OCI-LY7 (cell line): ENCODE measurements around the gene FAM184B. TPM values are rescaled to one million over a fixed set of nuclear protein-coding genes. Genes with fewer than 3 reads are reported as not detected.

Experiments
- BruUV-seq: library from RNA; stranded (reverse); fragments of 400-500 nt; replicated peaks from 2 replicates; lab custom pipeline; 2021; lab: Mats Ljungman, UMichigan
- CTCF ChIA-PET: fragments of 300-600 bp; sonication (Branson Sonifier 250); formaldehyde crosslinking; loops from one replicate; lab custom pipeline; 2022; ENCODE audit warnings: antibody characterized with exemption; ENCODE audit not compliant: unreplicated experiment; lab: Charles Lee
- POLR2A ChIA-PET: fragments of 300-600 bp; sonication (Branson Sonifier 250); formaldehyde crosslinking; loops from one replicate; lab custom pipeline; 2022; ENCODE audit warnings: antibody characterized with exemption; lab: Charles Lee
- DNase-seq: peaks from one replicate; pipeline ENCODE4 v3.0.0-alpha.2; 2015; ENCODE audit warnings: low spot score
- H2AFZ ChIP-seq: fragments of 200-600 bp; sonication (generic), shearing (Covaris generic); 2 replicates; pipeline ENCODE4 v1.6.1; 2014; ENCODE audit warnings: mild to moderate bottlenecking, antibody characterized with exemption, low read length, moderate library complexity
- H3K27ac ChIP-seq: fragments of 200-600 bp; sonication (generic); 2 replicates; pipeline ENCODE4 v1.5.1; 2014; ENCODE audit warnings: mixed run types, low read depth, mild to moderate bottlenecking, moderate library complexity, low read length, inconsistent platforms; ENCODE audit not compliant: poor library complexity, severe bottlenecking
- H3K36me3 ChIP-seq: fragments of 200-600 bp; sonication (generic); 2 replicates; pipeline ENCODE4 v1.6.1; 2014; ENCODE audit warnings: mild to moderate bottlenecking, antibody characterized with exemption, low read length, moderate library complexity, mixed read lengths; ENCODE audit not compliant: insufficient read depth
- H3K4me1 ChIP-seq: fragments of 200-600 bp; sonication (generic); 2 replicates; pipeline ENCODE4 v1.5.1; 2014; ENCODE audit warnings: mild to moderate bottlenecking, low read length; ENCODE audit not compliant: insufficient read depth, poor library complexity, severe bottlenecking
- H3K4me2 ChIP-seq: fragments of 200-600 bp; sonication (generic); 2 replicates; pipeline ENCODE4 v1.6.1; 2014; ENCODE audit warnings: mild to moderate bottlenecking, low read length
- H3K4me3 ChIP-seq: fragments of 200-600 bp; sonication (generic); 2 replicates; pipeline ENCODE4 v1.5.1; 2014; ENCODE audit warnings: mild to moderate bottlenecking, low read depth, low read length; ENCODE audit not compliant: poor library complexity, severe bottlenecking
- H3K79me2 ChIP-seq: fragments of 200-600 bp; sonication (generic); 2 replicates; pipeline ENCODE4 v1.6.1; 2016; ENCODE audit warnings: low read depth, mild to moderate bottlenecking, low read length, moderate library complexity, mixed read lengths; ENCODE audit not compliant: insufficient read depth
- H3K9me2 ChIP-seq: fragments of 200-600 bp; sonication (generic); 2 replicates; pipeline ENCODE4 v1.6.1; 2016; ENCODE audit warnings: mild to moderate bottlenecking, low read length, mixed read lengths; ENCODE audit not compliant: insufficient read depth
- H3K9me3 ChIP-seq: fragments of 200-600 bp; sonication (generic); 2 replicates; pipeline ENCODE4 v1.6.1; 2014; ENCODE audit warnings: mild to moderate bottlenecking, mixed run types, low read length, mixed read lengths
- H4K20me1 ChIP-seq: fragments of 200-600 bp; sonication (generic); 2 replicates; pipeline ENCODE4 v1.6.1; 2014; ENCODE audit warnings: mild to moderate bottlenecking, antibody characterized with exemption, low read length, moderate library complexity, mixed read lengths; ENCODE audit not compliant: insufficient read depth
- EZH2phosphoT487 ChIP-seq: fragments of 200-600 bp; sonication (generic); IDR thresholded peaks from 2 replicates; pipeline ENCODE4 v1.6.1; 2018; ENCODE audit warnings: low read depth, borderline replicate concordance, mild to moderate bottlenecking, mixed run types, antibody characterized with exemption, low read length, moderate library complexity, mixed read lengths
- intact Hi-C: fragments of 100-400 bp; cut with micrococcal nuclease; formaldehyde crosslinking; loops from one replicate; pipeline ENCODE4 v1.10.0; 2022; ENCODE audit not compliant: unreplicated experiment
- total RNA-seq, 2 experiments: library from RNA; depleted of rRNA in 1 of 2; stranded (reverse); fragments of >200 nt in 1 of 2; shearing (Covaris generic) in 1 of 2; gene quantifications; 2 replicates each; pipeline ENCODE4 v1.2.3, GENCODE V29; 2014 to 2022
- TF ChIP-seq, protein P1 (sequence below): fragments of 200-600 bp; sonication (generic); conservative IDR thresholded peaks from 2 replicates; pipeline ENCODE4 v1.5.1; 2014; ENCODE audit warnings: mild to moderate bottlenecking, antibody characterized with exemption, low read length, moderate library complexity, mixed read lengths

FAM184B gene
- total RNA-seq, 2 experiments from 2014 or later: not detected

DNA sequence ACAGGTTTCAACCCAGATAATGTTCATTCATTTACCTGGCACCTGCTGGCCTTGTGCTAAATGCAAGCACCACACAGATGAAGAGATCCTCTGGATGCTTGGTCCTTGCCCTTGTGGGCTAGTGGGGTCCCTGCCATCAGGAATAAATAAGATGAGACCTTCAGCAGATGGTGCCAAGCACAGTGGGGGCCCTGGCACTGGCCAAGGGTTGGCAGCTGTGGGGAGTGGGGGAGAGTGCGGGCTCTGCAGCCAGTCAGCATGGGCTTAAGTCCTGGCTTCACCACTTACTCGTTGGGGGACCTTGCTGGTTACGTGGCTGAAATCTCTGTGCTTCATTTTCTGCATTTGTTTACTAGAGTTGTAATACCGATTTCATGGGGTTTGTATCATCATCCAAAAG lies 197.5 kb downstream of the FAM184B start:
- peaks cover 19% of the 10 kb centered on the region for H3K4me1 ChIP-seq
- H3K36me3 ChIP-seq: peaks cover 97% of the 10 kb centered on the region
- ChIA-PET CTCF (no interaction called here), POLR2A (interaction anchor here (1.1 to 2.2 kb wide), 3 partner anchors 10 to 31 kb away, joined by 4 to 16 read pairs (median 6); partner anchors contain the start of gene MED28)
- no TSS peak for BruUV-seq
- H3K27ac ChIP-seq: no peak overlapping the region
- no peak overlapping the region for H3K4me3 ChIP-seq
- H2AFZ ChIP-seq: no peak overlapping the region
- no peak for DNase-seq
- no peak for TF ChIP-seq EZH2phosphoT487
- TF ChIP-seq, protein P1, sequence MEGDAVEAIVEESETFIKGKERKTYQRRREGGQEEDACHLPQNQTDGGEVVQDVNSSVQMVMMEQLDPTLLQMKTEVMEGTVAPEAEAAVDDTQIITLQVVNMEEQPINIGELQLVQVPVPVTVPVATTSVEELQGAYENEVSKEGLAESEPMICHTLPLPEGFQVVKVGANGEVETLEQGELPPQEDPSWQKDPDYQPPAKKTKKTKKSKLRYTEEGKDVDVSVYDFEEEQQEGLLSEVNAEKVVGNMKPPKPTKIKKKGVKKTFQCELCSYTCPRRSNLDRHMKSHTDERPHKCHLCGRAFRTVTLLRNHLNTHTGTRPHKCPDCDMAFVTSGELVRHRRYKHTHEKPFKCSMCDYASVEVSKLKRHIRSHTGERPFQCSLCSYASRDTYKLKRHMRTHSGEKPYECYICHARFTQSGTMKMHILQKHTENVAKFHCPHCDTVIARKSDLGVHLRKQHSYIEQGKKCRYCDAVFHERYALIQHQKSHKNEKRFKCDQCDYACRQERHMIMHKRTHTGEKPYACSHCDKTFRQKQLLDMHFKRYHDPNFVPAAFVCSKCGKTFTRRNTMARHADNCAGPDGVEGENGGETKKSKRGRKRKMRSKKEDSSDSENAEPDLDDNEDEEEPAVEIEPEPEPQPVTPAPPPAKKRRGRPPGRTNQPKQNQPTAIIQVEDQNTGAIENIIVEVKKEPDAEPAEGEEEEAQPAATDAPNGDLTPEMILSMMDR: no peak
- H3K9me3 ChIP-seq: no peaks in the 10 kb centered on the region
- intact Hi-C loops: no loop called here
- H4K20me1 ChIP-seq: peaks cover 4% of the 10 kb centered on the region; the same call in 1 of the 2 replicates
- H3K4me2 ChIP-seq: no peak overlapping the region
- H3K9me2 ChIP-seq: no peaks in the 10 kb centered on the region
- peaks cover 24% of the 10 kb centered on the region for H3K79me2 ChIP-seq

DNA sequence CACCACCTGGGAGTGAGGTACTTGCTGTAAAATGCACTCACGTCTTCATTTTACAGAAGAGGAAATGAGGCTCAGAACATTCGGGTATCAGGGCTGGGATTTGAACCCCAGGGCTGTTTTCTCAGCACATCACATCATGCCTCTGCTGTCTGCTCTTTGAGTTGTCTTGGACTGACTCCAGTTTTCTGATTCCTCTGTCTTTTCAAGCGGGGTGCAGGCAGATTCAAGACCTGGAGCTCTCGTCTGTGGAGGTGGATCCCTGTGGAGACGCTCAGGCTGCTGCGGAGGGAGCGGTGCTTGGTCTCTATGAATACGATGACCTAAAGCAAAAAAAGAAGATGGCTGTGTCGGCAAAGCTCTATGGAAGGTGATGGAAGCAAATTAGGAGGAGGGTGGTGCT lies 198.1 kb downstream of the FAM184B start:
- CTCF ChIA-PET: no interaction called here

DNA sequence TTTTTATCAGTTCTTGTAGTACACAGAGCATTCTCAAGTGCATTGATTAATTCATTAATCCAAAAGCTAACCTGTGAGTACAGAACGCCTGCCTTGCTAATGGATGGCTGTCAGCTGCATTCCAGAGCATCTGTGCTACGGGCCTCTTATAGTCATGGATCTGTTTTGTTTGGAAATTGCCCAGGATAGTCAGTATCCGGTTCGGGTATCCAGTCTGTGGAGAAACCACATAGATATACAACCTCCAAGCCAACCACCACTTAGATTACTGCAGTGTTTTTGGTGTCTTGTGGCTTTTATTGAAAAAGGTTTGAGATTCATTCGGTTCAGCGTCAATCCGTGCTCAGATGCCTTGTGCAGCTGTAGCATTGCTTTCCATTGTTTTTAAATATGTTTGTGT lies 200.5 kb downstream of the FAM184B start:
- Histone ChIP-seq H3K9me3 (no peaks in the 10 kb centered on the region), H3K36me3 (peaks cover 67% of the 10 kb centered on the region), H3K79me2 (peaks cover 37% of the 10 kb centered on the region), H3K27ac (no peak overlapping the region), H3K4me2 (no peak overlapping the region), H3K4me1 (peaks cover 30% of the 10 kb centered on the region), H3K4me3 (no peak overlapping the region), H3K9me2 (no peaks in the 10 kb centered on the region), H2AFZ (no peak overlapping the region), H4K20me1 (peaks cover 14% of the 10 kb centered on the region; the same call in 1 of the 2 replicates)
- intact Hi-C loops: no loop called here
- ChIA-PET CTCF (no interaction called here), POLR2A (interaction anchor here (0.6 kb wide), 2 partner anchors 289 to 772 kb away, joined by 3 read pairs; no protein-coding TSS in a partner anchor)
- no peak for TF ChIP-seq EZH2phosphoT487
- TF ChIP-seq, protein P1: no peak
- no peak for DNase-seq
- no TSS peak for BruUV-seq

More for the DNA sequence above, 198.1 kb downstream of the FAM184B start:
- no peak overlapping the region for H3K4me3 ChIP-seq
- peaks cover 10% of the 10 kb centered on the region; the same call in 1 of the 2 replicates for H4K20me1 ChIP-seq
- intact Hi-C loops: no loop called here
- peaks cover 90% of the 10 kb centered on the region for H3K36me3 ChIP-seq
- POLR2A ChIA-PET: interaction anchor here (0.9 to 2.2 kb wide), 3 partner anchors 11 to 36 kb away, joined by 4 to 16 read pairs (median 6); partner anchors contain the start of gene MED28
- H3K4me1 ChIP-seq: peaks cover 23% of the 10 kb centered on the region
- peaks cover 30% of the 10 kb centered on the region for H3K79me2 ChIP-seq
- TF ChIP-seq, protein P1: no peak
- no peak for TF ChIP-seq EZH2phosphoT487
- H3K9me3 ChIP-seq: no peaks in the 10 kb centered on the region
- H3K9me2 ChIP-seq: no peaks in the 10 kb centered on the region
- H3K27ac ChIP-seq: no peak overlapping the region
- no peak overlapping the region for H2AFZ ChIP-seq
- no TSS peak for BruUV-seq
- H3K4me2 ChIP-seq: no peak overlapping the region
- no peak for DNase-seq

Other genes starting within 250 kb of the FAM184B start
- gene LAP3, start 204.4 kb downstream of the FAM184B start, total RNA-seq (2014; rRNA removed; shearing (Covaris generic)): 111 and 115 TPM in 2 replicates
- gene LAP3, start 204.4 kb downstream of the FAM184B start, total RNA-seq (2022): 101 and 104 TPM in 2 replicates
- 20.7 and 27.0 TPM in 2 replicates for gene MED28, start 167.0 kb downstream of the FAM184B start, total RNA-seq (2014; rRNA removed; shearing (Covaris generic))
- gene MED28, start 167.0 kb downstream of the FAM184B start, total RNA-seq (2022): 78.2 and 86.2 TPM in 2 replicates
- gene DCAF16, start 29.1 kb upstream of the FAM184B start, total RNA-seq (2014; rRNA removed; shearing (Covaris generic)): 88.7 and 88.8 TPM in 2 replicates
- 115 and 141 TPM in 2 replicates for gene DCAF16, start 29.1 kb upstream of the FAM184B start, total RNA-seq (2022)
- 57.5 and 68.6 TPM in 2 replicates for gene NCAPG, start 29.4 kb upstream of the FAM184B start, total RNA-seq (2014; rRNA removed; shearing (Covaris generic))
- gene NCAPG, start 29.4 kb upstream of the FAM184B start, total RNA-seq (2022): 89.8 and 95.4 TPM in 2 replicates
- gene LCORL, start 240.1 kb upstream of the FAM184B start, total RNA-seq (2014; rRNA removed; shearing (Covaris generic)): 16.0 and 31.4 TPM in 2 replicates
- 37.4 and 42.2 TPM in 2 replicates for gene LCORL, start 240.1 kb upstream of the FAM184B start, total RNA-seq (2022)